GM12875 (cell line): ENCODE results near the gene RSPRY1.
"Not testable (repeated sequence)": the region's sequence is repeated elsewhere in the genome, so short reads cannot be mapped to it uniquely, and the experiment has no call there.

Experiments
- H3K4me3 ChIP-seq: one replicate; pipeline ENCODE4 v1.5.1; 2011; ENCODE audit warnings: low read depth, low read length, control low read depth
- CTCF ChIP-seq: IDR thresholded peaks from 2 replicates; pipeline ENCODE4 v1.5.1; 2011; ENCODE audit warnings: low read depth, mild to moderate bottlenecking, control low read depth, inconsistent platforms, low read length, moderate library complexity, borderline replicate concordance; ENCODE audit not compliant: insufficient read depth

The RSPRY1 gene

GRCh38 chr16:57268804-57269800 lies 83.0 kb downstream of the RSPRY1 start:
- TF ChIP-seq CTCF = no peak
- H3K4me3 ChIP-seq = no peak overlapping the region

GRCh38 chr16:57270221-57271062 lies 84.3 kb downstream of the RSPRY1 start:
- no peak for TF ChIP-seq CTCF
- H3K4me3 ChIP-seq = no peak overlapping the region

GRCh38 chr16:57271063-57271345 lies 84.9 kb downstream of the RSPRY1 start:
- TF ChIP-seq CTCF = no peak
- no peak overlapping the region for H3K4me3 ChIP-seq

- TF ChIP-seq CTCF = no peak
Measured at GRCh38 chr16:57271867-57272495, 85.9 kb downstream of the RSPRY1 start.

GRCh38 chr16:57273359-57273758 lies 87.2 kb downstream of the RSPRY1 start:
- no peak overlapping the region for H3K4me3 ChIP-seq
- no peak for TF ChIP-seq CTCF

More at GRCh38 chr16:57271867-57272495, 85.9 kb downstream of the RSPRY1 start:
- H3K4me3 ChIP-seq = no peak overlapping the region

- TF ChIP-seq CTCF = no peak
- H3K4me3 ChIP-seq = no peak overlapping the region
Measured at GRCh38 chr16:57273826-57274225, 87.7 kb downstream of the RSPRY1 start.

- H3K4me3 ChIP-seq = not testable (repeated sequence)
Measured at GRCh38 chr16:57275946-57276345, 89.8 kb downstream of the RSPRY1 start.
